ENCODE results near the gene SPON2. TPM values are rescaled to one million over a fixed set of nuclear protein-coding genes. Genes with fewer than 3 reads are reported as not detected.

SPON2 gene
- total RNA-seq, 1 experiment from 2014 or later, result 2.3 TPM

GRCh38 chr4:1206299-1207156 is 34.1 kb upstream of the SPON2 start:
- Histone ChIP-seq H2BK12ac (ENCODE audit: insufficient read length, low read depth, low read length) (no peak overlapping the region), H4K91ac (ENCODE audit: insufficient read length, low read depth, low read length) (no peak overlapping the region), H3K4me1 (ENCODE audit: insufficient read depth, low read length) (no peaks in the 10 kb centered on the region), H2AFZ (ENCODE audit: low read length) (no peak overlapping the region), H2BK5ac (ENCODE audit: insufficient read length, low read length) (no peak overlapping the region), H3T11ph (ENCODE audit: low read length) (no peak overlapping the region), H3K4ac (ENCODE audit: low read depth, low read length) (no peak overlapping the region), H2BK120ac (ENCODE audit: low read depth, low read length, poor library complexity, severe bottlenecking) (no peak overlapping the region), H3K79me1 (ENCODE audit: insufficient read depth, low read depth, low read length, poor library complexity, severe bottlenecking) (no peaks in the 10 kb centered on the region), H3K56ac (ENCODE audit: insufficient read length, low read depth, low read length) (no peak overlapping the region), H3K27me3 (ENCODE audit: insufficient read depth, low read length) (no peaks in the 10 kb centered on the region), H4K8ac (replicated peaks; ENCODE audit: insufficient read length, low read depth, low read length) (no peak overlapping the region), H2BK20ac (ENCODE audit: low read depth, low read length, poor library complexity, severe bottlenecking) (no peak overlapping the region), H3K14ac (ENCODE audit: insufficient read depth, low read length) (no peak overlapping the region; the same call in 1 of the 2 replicates), H4K5ac (ENCODE audit: insufficient read length, low read depth, low read length) (no peak overlapping the region), H3K79me2 (ENCODE audit: insufficient read depth, low read length) (no peaks in the 10 kb centered on the region), H3K9ac (ENCODE audit: extremely low read depth, insufficient read length, low read length) (no peak overlapping the region), H3K9me3 (ENCODE audit: control insufficient read depth, low read depth, low read length) (no peaks in the 10 kb centered on the region), H3K4me2 (ENCODE audit: insufficient read depth, insufficient read length, low read length) (no peak overlapping the region), H3K27ac (ENCODE audit: insufficient read length, low read depth, low read length) (no peak overlapping the region), H2BK15ac (ENCODE audit: low read depth, low read length) (no peak overlapping the region), H3K18ac (ENCODE audit: insufficient read length, low read depth, low read length) (no peak overlapping the region), H3K23ac (ENCODE audit: insufficient read length, low read depth, low read length) (no peak overlapping the region), H2AK5ac (ENCODE audit: insufficient read length, low read length) (no peak overlapping the region), H4K20me1 (ENCODE audit: control insufficient read depth, insufficient read depth, insufficient read length) (no peaks in the 10 kb centered on the region), H3K23me2 (ENCODE audit: insufficient read length, low read depth, low read length, poor library complexity, severe bottlenecking) (peaks cover 3% of the 10 kb centered on the region)
- Mint-ChIP-seq H3K36me3 (ENCODE audit: insufficient read depth in 1 of 3, low read depth in 3 of 3) (peaks cover 0 to 10% (median 3%) of the 10 kb centered on the region in 3 experiments; a peak in 6 of 7 replicates), H3K27me3 (ENCODE audit: low read depth) (peaks cover 10% of the 10 kb centered on the region), H3K4me3 (no peak overlapping the region), H3K27ac (no peak overlapping the region), H3K4me1 (no peaks in the 10 kb centered on the region), H3K9me3 (no peaks in the 10 kb centered on the region)
- DNase-seq, result peak; percentile 21
- WGBS (ENCODE audit: extremely low coverage, insufficient read length, low lambda C conversion rate), result no CpG with 5 or more reads among the region's 21 CpGs
- no peak for TF ChIP-seq CTCF (conservative IDR thresholded peaks at IDR 0.05)

All from H9 (cell line).